ENCODE measurements around the gene FOXL2.

Gene FOXL2

DNA sequence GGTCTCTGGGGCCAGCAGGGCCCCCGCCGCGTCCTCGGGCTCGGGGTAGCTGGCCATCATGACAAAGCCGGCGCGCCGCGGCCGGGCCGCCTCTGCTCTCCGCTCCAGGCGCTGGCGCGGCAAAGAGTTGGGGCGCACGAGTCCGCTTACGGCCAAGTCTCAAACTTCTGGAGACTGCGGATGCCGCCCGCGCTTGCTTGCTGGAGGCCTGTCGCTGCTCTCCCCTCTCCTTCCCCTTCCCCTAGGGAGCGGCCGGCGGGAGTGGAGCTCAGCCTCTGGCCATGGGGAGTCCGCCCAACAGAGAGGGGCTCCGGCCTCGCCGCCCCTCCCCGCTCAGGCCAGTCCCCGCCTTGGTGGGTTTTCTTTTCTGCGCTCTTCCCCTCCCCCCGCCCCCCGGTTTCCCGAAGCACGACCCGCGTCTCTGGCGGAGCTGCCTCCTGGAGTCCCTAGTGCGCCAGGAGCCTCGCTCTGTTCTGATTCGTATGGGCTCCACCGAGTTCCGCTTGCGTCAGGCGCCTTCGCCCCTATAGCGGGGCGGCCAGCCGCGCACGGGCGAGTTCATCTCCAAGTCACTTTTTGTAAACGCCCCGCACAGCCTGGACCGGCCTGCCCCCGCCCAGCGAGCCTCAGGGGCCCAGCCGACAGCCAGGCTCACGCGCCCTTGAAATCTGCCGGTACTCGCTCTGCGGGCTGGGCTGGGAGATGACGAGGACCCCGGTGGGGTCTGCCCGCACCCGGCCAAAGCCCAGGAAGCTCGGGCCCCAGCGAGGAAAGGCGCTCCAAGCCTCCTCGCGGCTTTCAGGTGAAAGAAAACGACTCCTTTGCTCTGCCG, at the start of gene FOXL2, which contains the start of gene FOXL2NB:
Gene FOXL2 (minus strand): TSS at position 475 of the 832 bp plus-strand sequence. CDS start 415 bp downstream, at position 60.
Gene FOXL2NB (plus strand): TSS at position 555 of the 832 bp plus-strand sequence. CDS start 148 bp downstream, at position 703.
- no peak for DNase-seq

DNA sequence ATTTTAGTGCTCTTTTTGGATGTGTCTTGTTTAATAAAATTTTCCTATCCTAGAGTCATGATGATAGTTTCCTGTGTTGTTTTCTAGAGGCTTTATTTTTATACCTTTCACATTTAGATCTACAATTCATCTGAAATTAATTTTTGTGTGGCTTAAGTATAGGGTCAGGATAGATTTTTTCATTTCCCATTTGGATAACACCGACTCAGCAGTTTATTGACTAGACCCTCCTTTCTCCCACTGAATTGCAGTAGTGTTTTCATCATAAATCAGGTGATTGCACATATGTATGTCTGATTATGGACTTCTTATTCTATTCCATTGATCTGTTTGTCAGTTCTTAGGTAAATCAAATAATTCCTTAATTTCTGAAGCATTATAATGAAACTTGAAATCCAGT, 48.8 kb upstream of the FOXL2 start:
- DNase-seq: no peak

DNA sequence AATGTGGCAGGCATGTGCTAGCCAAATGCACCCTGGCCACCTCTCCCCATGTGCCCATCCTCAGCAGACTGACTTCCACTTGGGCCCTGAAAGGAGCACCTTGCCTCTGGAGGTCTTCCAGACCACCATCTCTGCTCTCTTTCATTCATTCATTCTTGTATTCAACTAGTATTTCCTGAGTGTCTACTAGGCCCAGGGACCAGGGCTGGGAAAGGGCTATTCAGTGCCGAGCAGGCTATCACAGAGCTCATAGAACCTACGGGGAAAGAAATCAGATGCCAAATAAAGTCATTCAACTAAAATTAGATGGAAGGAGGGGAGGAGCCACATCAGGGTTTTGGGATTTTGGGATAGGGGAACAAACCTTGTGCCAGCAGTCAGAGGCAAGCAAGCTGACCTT, 40.2 kb upstream of the FOXL2 start:
- no peak for DNase-seq

DNA sequence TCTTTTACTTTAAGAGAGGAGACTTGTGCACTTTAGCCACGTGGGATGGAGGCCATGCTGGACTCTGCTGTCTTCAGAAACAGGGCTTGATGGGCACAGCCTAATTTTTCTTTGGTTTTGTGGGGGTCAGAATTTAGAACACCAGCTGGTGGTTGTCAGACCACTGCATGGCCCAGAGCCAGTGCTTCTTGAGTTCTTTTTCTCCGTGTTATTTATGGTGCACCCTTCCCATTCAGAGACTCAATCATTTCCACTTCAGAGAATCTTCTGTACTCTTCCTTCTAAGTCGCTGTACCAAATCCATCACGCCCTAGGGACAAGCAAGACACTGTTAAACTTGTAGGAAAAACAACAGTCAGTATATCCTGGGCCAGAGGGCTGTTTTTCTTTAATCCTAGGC, 39.0 kb upstream of the FOXL2 start:
- DNase-seq: no peak

DNA sequence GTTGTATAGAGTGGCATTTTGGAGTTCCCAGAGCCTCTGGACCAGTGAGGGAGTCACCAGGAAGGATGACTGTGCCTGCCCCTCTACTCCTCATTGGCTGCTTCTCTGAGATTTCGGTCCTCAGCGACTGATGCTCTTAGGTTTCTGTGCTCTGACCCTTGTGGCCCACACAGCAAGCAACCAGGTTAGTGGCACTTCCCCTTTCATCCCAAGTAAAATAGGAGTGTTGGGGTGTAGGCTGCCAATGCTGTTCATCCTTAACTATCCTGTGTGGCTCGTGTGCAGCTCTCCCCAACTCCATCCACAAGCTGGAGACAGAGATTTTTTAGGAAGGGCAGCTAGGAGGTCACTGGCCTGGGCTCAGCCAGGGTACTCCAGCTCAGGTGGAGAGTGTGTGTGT, 37.9 kb upstream of the FOXL2 start:
- no peak for DNase-seq

DNA sequence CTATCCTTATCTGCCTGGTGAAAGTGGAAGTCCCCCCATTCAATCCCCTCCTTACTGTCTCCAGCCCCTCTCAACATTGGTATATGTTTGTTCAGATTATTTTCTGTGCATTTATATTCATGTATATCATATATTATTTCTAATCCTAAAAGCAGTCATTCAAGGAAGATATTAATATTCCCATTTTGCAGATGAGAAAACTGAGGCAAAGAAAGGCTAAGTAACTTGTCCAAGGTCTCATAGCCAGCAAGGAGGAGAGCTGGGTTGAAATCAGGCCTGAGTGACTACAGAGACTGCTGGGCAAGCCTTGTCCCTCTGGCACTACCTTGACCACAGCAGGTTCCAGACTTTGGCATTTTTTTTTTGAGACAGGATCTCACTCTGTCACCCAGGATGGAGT, 29.1 kb upstream of the FOXL2 start:
- DNase-seq: no peak

DNA sequence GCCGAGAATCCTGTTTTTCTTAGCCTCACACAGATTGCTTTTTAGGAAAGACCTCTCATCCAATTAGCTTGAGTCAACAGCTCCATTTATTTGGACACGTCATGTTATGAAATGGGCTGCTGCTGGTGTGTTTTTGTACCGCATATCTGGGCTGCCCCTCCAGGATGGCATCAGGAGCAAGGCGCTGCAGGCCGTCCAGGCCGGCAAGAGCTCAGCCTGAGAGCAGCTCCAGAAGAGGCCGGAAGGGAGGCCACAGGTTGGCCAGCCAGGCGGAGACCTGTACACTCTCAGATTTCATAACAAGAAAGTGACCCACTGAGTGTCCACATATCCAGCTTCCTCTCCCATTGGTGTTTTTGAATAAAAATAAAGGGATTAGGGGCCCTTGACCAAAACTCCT, 28.4 kb upstream of the FOXL2 start:
- DNase-seq: no peak

DNA sequence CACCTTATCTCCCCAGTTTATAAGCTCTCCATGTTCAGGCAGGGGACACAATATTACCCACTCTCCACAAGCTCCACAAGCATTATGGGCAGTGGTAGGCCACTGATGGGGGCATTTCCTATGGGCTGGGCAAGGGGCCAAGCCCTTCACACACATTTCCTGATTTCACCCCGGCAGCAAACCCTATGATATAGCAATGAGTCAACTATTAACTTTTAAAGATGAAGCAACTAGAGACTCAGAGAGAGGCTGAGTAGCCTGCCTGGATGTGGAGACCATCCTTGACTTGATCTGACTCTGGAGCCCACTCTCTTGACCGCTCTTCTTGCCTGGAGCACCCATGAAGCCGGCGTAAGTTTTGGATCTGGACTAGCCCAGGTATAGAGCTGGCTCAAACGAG, 27.5 kb upstream of the FOXL2 start:
- DNase-seq: no peak

DNA sequence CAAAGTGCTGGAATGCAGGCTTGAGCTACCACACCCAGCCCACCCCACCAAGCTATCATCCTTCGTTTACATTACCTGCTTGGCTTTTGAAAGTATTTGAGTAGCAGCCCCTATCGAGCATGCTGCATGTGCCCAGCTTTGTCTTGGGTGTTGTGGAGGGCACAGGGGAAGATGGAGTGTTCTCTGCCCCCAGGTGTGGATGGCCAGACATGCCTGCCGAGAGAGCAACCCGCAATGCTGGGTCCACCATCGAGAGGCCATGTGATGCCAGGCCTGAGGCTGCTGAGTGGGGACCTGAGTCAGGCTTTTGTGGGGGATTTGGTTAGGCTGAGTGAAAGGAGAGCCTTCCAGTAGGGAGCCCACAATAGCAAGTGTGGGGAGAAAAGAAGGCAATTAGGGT, 26.0 kb upstream of the FOXL2 start:
- no peak for DNase-seq

DNA sequence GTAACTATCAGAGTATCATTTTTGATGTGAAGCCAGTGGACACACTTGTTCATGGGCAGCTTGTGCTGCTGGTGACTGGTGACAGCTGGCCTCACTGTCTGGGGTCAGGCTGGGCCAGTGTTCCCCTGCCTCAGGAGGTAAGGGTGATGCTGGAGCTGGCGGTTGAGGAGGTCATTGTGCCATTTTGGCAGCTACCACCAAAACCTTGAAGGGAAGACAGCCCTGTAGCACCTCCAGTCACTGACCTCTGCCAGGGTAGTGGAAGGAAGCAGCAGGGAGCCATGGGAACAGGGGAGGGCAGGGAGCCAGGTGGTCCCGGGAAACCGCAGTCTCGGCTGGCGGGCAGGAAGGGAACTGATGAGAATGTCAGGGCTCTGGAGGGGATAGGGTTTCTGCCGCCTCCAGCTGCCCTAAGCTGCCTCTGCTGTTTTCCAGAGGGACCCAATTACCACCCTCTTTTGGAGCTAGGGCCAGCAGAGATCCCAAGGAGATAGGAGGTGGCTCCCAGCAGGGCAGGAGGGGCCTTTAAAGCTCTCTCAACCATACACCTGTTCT, 24.9 kb upstream of the FOXL2 start:
- no peak for DNase-seq

DNA sequence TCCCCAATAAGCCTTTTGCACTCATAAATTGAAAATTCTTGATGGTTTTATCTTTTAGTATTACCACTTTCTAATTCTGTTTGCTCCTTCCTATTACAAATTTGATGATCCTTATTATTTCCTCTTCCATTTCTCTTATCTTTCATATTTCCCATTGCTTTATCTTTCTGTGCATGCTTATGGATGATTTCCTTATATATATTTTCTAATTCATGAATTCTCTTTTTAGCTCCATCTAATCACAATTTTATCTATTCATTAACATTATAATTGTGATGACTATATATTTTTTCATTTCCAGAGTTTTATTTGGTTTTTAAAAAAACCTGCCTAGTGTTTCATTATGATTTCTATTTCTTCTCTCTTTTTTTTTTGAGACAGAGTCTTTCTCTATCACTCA, 18.0 kb upstream of the FOXL2 start:
- DNase-seq: no peak

DNA sequence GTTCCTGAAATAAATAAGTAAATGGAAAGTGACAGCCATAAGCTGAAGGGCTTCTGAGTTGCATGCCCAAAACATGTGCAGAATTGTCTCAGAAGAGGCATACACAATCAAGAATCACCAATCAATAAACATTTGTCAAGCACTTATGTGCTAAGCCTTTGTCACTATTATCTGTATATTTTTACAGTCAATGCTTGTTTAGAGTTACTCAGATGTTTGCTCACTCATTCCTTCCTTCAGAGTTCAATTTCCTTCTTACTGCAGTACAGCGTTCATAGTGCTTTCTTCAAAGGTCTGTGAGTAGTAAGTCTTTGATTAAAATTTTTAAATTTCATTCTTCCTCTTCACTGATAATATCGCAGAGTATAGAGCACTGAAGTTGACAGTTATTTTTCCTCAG, 17.3 kb upstream of the FOXL2 start:
- no peak for DNase-seq

DNA sequence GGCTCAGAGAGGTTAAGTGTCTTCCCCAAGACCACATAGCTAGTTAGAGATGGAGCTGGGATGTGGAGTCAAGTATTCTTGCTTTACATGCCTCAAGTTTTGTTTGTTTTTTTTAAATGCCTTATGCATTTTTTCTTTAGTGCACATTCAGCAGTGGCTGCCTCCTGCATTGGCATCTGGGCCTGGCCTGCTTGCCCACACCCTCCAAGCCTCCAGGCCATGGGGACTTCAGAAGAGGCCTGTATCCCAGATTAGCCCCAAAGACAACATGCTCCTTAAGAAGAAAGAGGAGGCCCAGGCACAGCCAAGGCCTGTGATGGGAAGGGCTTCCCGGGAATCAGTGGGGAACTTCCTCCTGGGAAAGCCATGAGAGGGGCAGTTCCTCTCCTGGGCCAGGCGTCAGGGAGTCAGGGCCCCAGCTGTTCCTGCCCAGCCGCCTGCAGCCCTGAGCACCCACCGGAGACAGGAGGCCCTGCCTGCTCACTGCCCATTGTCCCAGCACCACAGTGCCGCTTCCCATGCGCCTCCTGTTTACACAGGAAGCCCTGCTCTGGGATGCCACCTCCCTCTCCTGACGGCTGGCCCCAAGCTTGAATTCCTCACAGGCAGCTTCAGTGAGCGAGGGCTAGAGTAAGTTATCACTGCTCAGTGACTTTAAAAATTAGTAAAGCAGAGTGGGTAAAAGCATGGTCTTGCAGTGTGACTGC, 16.1 kb upstream of the FOXL2 start:
- no peak for DNase-seq

DNA sequence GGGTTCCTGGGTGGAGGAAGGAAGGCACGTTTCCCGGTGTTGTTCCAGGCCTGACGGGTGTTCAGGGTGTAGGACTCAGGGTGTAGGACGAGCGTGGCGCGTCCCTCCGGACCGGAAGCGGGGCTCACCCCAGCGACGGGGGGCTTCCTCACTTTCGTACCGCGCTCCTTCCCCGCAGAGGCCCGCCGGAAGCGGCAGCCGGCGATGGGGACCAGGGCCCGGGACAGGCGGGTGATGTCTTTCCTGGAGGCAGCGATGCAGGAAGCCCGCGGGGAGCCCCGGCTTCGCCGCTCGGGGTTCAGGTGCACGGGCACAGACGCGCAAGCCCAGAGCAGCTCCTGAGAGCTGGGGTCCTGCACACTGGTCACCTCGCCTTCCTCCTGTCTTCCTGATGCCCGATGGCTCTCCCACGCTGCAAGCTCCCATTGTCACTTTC, 13.5 kb upstream of the FOXL2 start:
- DNase-seq: no peak

DNA sequence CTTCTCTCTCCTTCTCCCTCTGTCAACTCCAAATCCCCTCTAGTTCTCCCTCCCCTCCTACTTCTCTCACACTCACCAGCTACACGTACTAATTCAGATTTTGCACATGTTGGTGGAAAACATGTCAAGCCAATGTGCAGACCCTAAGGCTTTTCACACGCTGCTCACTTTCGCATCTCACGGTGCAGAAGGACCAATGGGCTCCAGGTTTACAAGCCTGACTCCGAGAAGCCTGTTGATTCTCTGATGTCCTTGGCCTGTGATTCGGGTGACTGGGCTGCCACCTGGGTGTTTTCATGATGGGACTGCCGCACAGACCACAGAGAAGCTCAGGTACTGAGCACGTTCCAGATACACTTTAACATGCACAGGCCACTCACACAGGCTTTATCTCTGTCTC, 3.8 kb upstream of the FOXL2 start:
- DNase-seq: no peak

DNA sequence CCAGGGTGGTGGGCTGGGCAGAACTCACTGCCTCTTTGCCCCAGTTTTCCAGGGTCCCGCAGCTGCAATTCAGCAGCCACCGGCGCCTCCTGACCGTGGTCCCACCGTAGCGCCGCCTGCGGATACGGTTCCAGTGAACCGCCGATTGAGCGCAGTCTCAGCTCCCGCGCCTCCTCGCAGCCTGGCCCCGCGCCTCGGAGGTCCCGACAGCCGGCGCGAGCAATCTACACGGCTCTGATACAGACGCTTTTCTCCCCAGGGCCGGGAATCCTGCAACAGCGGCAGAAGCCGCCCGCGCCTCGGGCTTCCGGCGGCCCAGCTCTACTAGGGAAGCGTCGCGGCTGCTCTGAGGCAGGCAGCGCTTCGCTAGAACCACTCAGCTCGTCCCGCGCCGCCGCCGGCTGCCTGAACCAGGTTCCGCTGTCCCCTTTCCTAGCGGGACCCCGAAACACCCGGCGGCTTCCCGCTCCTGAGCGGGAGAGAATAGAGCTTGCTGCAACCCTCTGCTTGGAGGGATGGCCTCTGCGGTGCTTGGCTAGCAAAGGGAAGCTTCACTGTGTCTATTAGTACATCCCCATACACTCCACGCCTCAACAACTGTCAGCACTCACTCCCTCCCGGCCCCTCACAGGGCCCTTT, 3.2 kb upstream of the FOXL2 start:
- DNase-seq: peak; percentile 17

DNA sequence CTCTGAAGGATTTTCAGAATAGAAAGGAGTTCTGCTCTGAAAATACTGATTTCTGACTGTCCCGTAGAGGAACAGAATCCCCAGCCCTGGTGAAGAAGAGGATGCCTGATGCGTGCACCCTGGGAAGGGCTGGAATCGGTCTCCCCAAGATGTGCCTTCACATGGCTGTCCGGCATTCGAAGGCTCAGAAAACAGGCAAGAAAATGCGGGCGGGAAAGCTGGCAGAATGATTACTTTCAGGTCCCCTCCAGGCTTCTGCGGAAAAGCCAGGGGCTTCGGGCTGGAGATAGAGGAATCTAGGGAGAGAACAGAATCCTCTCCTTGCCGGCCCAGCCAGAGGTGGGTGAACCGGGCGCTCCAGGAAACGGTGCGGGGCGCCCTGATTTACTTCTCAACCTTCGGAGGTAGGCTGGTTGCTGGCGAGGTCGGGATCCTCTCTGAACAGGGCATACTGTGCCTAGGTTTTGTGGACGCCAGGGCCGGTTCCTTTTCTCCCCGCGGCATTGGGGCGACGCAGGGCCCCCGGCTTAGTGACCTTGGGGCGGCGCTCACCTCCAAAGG, 2.6 kb upstream of the FOXL2 start:
- DNase-seq: no peak

DNA sequence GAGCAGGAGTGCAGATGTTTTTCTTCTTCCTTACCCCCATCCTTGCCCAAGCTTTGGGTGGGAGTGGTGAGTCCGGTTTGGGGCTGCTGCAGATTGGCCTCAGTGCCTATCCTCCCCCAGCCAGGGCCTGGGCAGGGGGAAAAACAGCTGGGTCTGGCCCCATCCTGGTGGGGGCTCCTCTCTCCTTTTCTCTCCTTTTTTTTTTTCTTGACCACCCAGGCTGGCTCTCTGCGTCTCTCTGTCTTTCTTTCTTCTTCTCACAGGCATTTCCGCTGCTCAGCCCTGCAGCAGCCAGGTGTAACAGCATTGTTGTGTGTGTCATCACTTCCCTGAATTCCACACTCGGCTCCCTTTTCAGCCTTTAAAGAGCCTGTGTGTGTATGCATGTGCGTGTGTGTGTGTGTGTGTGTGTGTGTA, 2.1 kb upstream of the FOXL2 start:
- DNase-seq: no peak

DNA sequence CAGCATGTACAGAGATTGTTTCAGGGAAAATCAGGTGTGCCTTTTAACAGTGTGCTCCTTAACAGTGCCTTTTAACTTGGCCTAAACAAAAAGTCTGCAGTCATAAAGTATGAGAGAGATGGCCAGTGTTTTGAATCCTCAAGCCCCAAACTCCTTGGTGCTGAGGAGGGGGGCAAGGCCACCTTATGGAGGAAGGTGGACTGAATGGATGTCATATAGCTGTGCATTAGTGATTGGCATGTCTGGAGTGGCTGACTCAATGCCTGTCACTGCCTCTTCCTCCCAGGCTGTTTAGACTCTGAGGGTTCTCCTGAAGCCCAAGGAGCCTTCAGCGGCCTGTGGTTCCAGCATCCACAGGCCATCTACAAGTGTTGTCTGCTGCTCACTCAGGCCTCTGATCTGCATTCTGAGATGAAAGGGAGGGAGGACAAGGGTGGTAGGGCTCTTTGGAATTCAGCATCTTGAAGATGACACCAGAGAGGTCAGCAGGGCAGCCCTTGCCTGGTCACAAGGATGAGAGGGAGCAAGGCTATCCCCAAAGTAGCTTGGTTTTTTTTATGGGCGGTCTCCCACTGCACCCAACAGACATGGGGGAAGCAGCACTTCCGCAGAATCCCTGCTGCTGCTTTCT, 1.5 kb upstream of the FOXL2 start:
- no peak for DNase-seq

DNA sequence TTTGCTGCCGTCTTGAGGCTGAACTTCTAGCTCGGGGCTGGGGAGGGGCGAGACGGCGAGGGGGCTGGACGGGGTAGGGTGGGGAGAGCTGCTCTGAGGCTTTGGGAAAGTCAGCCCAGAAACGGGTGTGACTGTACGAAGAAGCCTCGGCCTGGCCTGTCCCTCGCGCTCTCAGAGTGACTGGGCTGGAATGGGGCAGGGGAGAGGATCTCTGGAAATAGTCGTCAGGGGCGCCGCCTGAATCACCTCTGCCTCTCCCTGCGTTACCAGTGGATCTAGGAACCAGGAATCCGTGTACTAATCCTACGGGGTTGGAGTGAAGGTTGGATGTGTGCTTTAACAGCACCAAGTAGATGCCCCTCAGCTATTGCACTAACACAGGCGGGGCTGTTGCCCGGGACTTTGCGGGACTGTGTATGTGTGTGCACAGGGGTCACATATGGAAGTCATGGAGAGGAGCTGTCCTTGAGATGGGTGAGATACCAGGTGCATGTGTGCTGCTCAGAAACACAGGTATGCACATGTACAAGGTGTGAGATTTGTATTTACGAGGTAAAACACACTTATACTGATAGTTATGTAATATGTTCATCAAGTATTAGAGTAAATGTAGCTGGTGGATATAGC, 671 bp upstream of the FOXL2 start:
- DNase-seq: no peak

DNA sequence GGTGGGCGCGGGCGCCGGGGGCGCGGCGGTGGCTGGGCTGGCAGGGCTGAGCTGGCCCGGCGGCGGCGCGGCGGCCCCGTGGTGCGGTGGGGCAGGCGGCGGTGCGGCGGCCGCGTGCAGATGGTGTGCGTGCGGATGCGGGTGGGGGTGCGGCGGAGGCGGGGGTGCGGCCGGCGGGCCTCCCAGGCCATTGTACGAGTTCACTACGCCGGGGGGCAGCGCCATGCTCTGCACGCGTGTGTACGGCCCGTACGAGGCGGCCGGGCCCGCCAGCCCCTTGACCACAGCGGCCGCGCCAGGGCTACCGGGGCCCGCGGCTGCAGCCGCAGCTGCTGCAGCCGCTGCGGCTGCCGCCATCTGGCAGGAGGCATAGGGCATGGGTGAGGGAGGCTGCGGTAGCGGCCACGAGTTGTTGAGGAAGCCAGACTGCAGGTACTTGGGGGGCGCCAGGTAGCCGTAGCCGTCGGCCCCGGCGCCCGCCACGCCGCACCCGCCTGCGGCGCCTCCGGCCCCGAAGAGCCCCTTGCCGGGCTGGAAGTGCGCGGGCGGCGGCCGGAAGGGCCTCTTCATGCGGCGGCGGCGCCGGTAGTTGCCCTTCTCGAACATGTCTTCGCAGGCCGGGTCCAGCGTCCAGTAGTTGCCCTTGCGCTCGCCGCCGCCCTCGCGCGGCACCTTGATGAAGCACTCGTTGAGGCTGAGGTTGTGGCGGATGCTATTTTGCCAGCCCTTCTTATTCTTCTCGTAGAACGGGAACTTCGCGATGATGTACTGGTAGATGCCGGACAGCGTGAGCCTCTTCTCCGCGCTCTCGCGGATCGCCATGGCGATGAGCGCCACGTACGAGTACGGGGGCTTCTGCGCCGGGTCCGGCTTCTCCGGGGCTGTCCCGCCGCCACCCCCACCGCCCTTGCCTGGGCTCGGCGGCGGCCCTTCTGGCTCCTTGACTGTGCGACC, 951 bp downstream of the FOXL2 start:
- no peak for DNase-seq
